ENCODE results near the gene ZNF285.
"Not testable (repeated sequence)": the region's sequence is repeated elsewhere in the genome, so short reads cannot be mapped to it uniquely, and the experiment has no call there.

ZNF285 gene

GRCh38 chr19:44401139-44402115 is at the start of gene ZNF285:
Gene ZNF285, minus strand, starts transcription at chr19:44401608. Its CDS starts 4,395 bp downstream, at chr19:44397213.
- peak; percentile 83 for DNase-seq

- DNase-seq = peak; percentile 80
Measured at GRCh38 chr19:44447916-44448674, 46.7 kb upstream of the ZNF285 start, which contains the start of gene ZNF229. Gene ZNF229, minus strand, starts transcription at chr19:44448472. Its CDS starts 5,625 bp downstream, at chr19:44442847.

DNA sequence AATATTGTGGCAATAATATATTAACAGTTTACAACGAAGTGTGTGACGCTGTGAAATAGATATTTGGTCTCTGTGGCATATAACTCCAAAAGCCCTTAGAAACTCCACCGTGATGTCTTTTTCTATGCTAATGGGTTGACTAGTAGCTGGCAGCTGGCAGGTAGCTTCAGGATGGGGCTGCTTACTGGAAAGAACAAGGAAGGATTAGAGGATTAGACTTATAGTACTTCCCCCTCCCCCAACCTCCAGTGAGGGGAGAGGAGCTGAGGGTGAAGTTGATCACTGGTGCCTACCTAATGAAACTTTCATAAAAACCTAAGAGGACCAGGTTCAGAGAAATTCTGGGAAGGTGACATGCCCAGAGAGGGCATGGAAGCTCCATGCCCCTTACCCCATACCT is 37.0 kb upstream of the ZNF285 start:
- no peak for DNase-seq

GRCh38 chr19:44435441-44435840 is 34.0 kb upstream of the ZNF285 start:
- DNase-seq = no peak

DNA sequence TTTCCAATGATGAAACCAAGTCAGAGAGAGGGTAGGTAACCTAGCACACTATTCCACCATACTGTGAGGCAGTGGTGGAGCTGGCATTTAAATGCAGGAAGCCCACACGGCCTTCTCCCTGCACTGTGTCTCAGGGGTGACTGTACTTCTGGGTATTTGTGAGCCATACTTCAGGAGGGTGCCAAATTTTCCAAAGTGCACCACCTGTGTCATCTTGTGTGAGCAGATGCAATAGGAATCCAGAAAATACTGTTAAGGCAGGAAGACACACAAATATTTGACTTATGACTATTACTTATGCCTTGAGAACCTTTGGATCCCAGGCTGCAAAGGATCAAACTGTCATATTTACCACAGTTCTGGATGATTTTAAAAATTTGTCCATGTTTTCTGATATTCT is 29.5 kb upstream of the ZNF285 start:
- no peak for DNase-seq

DNA sequence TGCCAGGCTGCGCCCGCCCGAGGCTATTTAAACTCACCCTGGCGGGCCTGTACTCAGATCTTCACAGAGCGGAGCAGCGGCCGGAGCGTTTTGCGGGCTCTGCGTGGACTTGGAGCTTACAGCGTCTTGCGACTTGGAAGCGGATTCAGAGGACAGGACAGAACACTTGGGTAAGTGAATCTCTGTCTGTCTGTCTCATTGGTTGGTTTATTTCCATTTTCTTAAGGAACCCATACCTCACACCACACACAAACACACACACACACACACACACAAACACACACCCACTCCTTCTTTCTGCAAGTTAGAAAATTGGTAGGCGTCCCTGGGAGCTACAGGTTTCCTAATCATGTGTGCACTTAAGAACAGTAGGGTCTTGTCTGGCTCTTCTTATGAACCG is 14.1 kb upstream of the ZNF285 start:
- DNase-seq = not testable (repeated sequence)

DNA sequence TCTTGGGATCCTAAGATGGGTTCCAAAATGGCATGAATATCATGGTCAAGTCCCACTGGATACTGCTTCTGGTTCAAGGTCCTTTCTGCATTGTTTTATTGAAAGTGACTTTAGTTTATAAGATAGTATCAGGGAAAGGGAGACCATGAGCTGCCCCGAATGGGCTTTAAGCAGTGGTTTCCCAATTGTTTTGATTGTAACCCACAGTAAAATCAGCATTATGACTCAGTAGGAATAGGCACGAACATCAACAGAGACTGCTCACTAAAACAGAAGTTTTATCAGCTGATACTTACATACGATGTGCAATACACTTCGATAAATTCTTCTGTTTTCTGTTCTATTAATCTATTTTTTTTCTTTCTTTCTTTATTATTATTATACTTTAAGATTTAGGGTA is 12.1 kb downstream of the ZNF285 start:
- not testable (repeated sequence) for DNase-seq

- no peak for DNase-seq
Measured at GRCh38 chr19:44374789-44375188, 26.6 kb downstream of the ZNF285 start.

DNA sequence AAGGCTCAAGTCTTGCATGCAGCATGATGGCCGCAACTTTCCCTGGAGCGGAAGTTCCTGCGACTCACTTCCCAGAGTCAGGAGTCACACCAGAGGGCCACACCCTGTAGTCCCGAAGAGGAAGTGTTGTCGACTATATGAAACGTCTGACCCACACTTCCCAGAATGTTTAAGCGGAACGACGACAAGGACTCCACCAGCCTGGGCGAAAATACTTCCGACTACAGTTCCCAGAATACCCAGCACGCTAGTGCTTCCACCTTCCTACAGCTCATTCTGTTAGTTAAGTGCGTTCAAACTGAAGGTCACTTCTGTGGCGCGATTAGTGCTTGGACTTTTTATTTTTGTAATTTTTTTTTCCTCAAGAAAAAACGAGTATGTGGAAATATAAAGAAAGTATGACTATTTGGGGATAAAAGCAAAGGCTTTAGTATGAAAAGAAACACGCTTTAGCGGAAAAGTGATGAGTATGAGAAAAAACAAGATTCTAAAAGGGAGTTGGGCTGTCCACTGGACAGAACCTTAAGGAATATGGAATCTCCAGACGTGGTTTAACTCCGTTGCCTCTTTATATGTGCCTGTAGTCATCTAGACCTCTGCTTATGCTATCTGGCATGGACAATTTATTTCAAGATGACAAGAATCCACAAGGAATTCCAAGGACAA is 29.5 kb downstream of the ZNF285 start:
- no peak for DNase-seq

DNA sequence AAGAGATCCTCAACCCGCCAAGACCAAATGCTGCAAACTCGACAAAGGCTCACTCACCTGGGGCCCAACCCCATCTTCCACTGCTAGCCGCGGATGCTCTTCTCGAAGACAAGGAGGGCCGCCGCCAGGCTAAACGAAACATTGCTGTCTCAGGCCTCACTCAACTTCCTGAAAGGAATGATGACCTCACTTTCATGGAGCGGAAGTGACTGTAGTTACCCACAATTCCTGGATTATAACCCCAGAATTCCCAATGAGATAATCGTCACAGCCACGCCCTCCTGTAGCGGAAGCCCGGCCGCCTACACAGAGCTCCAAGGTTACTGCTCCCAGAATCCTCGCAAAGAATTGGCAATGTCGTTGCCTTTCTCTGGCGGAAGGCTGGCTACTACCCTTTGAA is 34.4 kb downstream of the ZNF285 start:
- no peak for DNase-seq

- DNase-seq = no peak
Measured at GRCh38 chr19:44356383-44357111, 44.9 kb downstream of the ZNF285 start, which contains the start of gene ZNF112. Gene ZNF112, minus strand, starts transcription at chr19:44356680. Its CDS starts 16,141 bp downstream, at chr19:44340539.

DNA sequence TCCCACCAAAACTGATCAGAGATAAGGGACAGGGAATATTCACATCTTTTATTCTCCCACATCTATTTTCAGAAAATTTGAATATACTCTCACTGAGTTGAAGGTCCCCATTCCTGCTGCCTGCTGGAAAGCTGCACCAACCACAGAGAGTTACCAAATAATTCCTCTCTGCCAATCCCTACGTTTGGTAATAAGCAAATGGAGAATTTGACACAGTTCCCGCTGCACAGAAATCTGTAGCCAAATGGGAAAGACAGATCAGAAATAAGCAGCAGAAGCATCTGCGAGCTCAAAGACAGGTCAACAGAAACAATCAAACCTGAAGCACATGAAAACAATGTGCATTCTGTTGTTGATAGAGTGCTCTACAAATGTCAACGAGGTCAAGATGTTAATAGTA is 54.9 kb downstream of the ZNF285 start:
- no peak for DNase-seq

DNA sequence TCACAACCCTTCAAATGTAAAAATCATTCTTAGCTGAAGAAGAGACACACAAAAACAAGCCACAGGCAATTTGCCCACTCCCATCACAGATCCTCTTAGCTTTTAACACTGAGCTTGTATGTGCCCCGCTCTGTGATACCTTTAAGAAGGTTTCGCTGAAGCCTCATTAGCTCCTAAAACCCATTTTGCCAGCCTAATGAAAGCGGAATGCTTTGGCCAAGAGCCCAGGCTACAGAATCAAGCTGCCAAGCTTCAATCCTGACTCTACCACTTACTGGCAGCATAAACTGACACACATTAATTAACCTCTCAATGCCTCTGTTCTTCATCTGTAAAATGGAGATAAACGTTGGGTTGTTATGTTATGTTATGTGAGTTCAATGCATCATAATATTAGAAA is 55.4 kb downstream of the ZNF285 start:
- no peak for DNase-seq

DNA sequence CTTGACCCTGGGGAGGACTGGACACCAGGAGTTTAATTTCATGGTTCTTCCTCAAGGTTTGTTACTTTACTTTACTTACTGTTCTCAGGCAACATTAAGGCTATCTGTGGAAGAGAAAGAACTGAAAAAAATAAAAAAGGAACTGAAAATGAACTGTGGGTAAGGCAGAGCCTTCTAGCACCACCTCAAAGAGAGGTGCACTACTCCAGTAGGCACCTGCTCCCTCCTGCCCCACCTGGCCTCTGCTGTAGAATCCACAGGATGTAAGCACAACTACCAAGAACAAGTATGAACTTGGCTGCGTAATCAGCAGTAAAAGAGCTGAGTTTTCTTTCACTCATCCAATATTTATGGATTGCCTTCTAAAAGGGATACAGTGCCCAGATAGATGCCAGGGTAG is 57.2 kb downstream of the ZNF285 start:
- DNase-seq = no peak

GRCh38 chr19:44341794-44342193 is 59.6 kb downstream of the ZNF285 start:
- DNase-seq = no peak

- not testable (repeated sequence) for DNase-seq
Measured at GRCh38 chr19:44334639-44335038, 66.8 kb downstream of the ZNF285 start.
